Measurements from ENCODE around the gene LMNB1.
"Not testable (repeated sequence)": the region's sequence is repeated elsewhere in the genome, so short reads cannot be mapped to it uniquely, and the experiment has no call there.

GRCh38 chr5:126845470-126846070 is 68.6 kb downstream of the LMNB1 start:
- not testable (repeated sequence) for TF ChIP-seq POLR2A (IDR thresholded peaks at IDR 0.05; ENCODE audit: borderline replicate concordance, extremely low read depth, insufficient read depth, insufficient read length); POLR2AphosphoS5 (IDR thresholded peaks at IDR 0.05; ENCODE audit: low read depth, low read length); CEBPB (IDR thresholded peaks at IDR 0.05; ENCODE audit: low read depth); ZBTB33 (IDR thresholded peaks at IDR 0.05; ENCODE audit: extremely low read depth, insufficient replicate concordance, low read length); MAX (IDR thresholded peaks at IDR 0.05); CTCF (IDR thresholded peaks at IDR 0.05 in 2 of 3, conservative IDR thresholded peaks at IDR 0.05 in 1 of 3; ENCODE audit: borderline replicate concordance in 1 of 3, insufficient read depth in 1 of 3, low read depth in 2 of 3, low read length in 2 of 3); ELF1 (IDR thresholded peaks at IDR 0.05; ENCODE audit: borderline replicate concordance, low read depth); YY1 (IDR thresholded peaks at IDR 0.05; ENCODE audit: extremely low read depth, insufficient replicate concordance, low read depth, low read length); JUND (IDR thresholded peaks at IDR 0.05); SRF (IDR thresholded peaks at IDR 0.05; ENCODE audit: low read depth); SP1 (IDR thresholded peaks at IDR 0.05; ENCODE audit: low read depth)
